CD4-positive, alpha-beta memory T cell (primary cell): ENCODE measurements around the gene ELOVL2. TPM values are rescaled to one million over a fixed set of nuclear protein-coding genes. Genes with fewer than 3 reads are reported as not detected.

Source experiments
- CTCF ChIA-PET: fragments of 350-600 bp; sonication (Branson Sonifier 250); formaldehyde crosslinking; loops from one replicate; lab custom pipeline; 2021; ENCODE audit warnings: inconsistent platforms; ENCODE audit not compliant: partially characterized antibody; lab: Charles Lee
- POLR2A ChIA-PET: fragments of 350-600 bp; sonication (Branson Sonifier 250); formaldehyde crosslinking; loops from one replicate; lab custom pipeline; 2021; ENCODE audit not compliant: partially characterized antibody; lab: Charles Lee
- DNase-seq, 5 donors: peaks; one replicate each; pipeline versions ENCODE4 v3.0.0 to v3.0.0-alpha.2; 2020 to 2022; ENCODE audit warnings: mixed read lengths in 1 of 5
- H3K27ac ChIP-seq: one replicate; pipeline ENCODE4 v1.7.0; 2013; ENCODE audit warnings: low read depth, low read length
- H3K27me3 ChIP-seq: 2 replicates; pipeline ENCODE4 v1.7.0; 2013; ENCODE audit warnings: mild to moderate bottlenecking, low read length, moderate library complexity; ENCODE audit not compliant: insufficient read depth
- H3K36me3 ChIP-seq: 2 replicates; pipeline ENCODE4 v1.7.0; 2013; ENCODE audit warnings: mild to moderate bottlenecking, low read length, moderate library complexity; ENCODE audit not compliant: insufficient read depth
- H3K4me1 ChIP-seq: 2 replicates; pipeline ENCODE4 v1.7.0; 2013; ENCODE audit warnings: mild to moderate bottlenecking, low read length, moderate library complexity; ENCODE audit not compliant: insufficient read depth
- H3K4me3 ChIP-seq, 2 donors: one replicate each; pipeline ENCODE4 v1.7.0; 2013; ENCODE audit warnings: low read length in 2 of 2, mild to moderate bottlenecking in 1 of 2
- H3K9me3 ChIP-seq, 2 donors: one replicate each; pipeline ENCODE4 v1.7.0; 2013; ENCODE audit warnings: low read length in 2 of 2, control low read depth in 1 of 2; ENCODE audit not compliant: control insufficient read depth in 1 of 2
- H3K27ac Mint-ChIP-seq, 7 donors: one replicate each; pipeline ENCODE4 v1.8.0; 2020 to 2021; ENCODE audit warnings: mixed read lengths in 7 of 7, mild to moderate bottlenecking in 6 of 7, inconsistent platforms in 3 of 7, moderate library complexity in 3 of 7
- H3K27me3 Mint-ChIP-seq, 2 donors: one replicate each; pipeline ENCODE4 v1.8.0; 2020 to 2021; ENCODE audit warnings: mixed read lengths in 2 of 2
- H3K36me3 Mint-ChIP-seq, 2 donors: one replicate each; pipeline ENCODE4 v1.8.0; 2020 to 2021; ENCODE audit warnings: mixed read lengths in 2 of 2, inconsistent platforms in 1 of 2, mild to moderate bottlenecking in 1 of 2
- H3K4me1 Mint-ChIP-seq, 4 donors: one replicate each; pipeline ENCODE4 v1.8.0; 2020 to 2021; ENCODE audit warnings: mixed read lengths in 4 of 4, mild to moderate bottlenecking in 1 of 4
- H3K4me3 Mint-ChIP-seq, 8 donors: one replicate each; pipeline ENCODE4 v1.8.0; 2020 to 2021; ENCODE audit warnings: mixed read lengths in 8 of 8, mild to moderate bottlenecking in 7 of 8, moderate library complexity in 6 of 8, inconsistent platforms in 3 of 8
- H3K9me3 Mint-ChIP-seq, 8 donors: one replicate each; pipeline ENCODE4 v1.8.0; 2020 to 2021; ENCODE audit warnings: mixed read lengths in 8 of 8, mild to moderate bottlenecking in 5 of 8, inconsistent platforms in 3 of 8, moderate library complexity in 1 of 8
- intact Hi-C: fragments of 100-400 bp; cut with micrococcal nuclease; formaldehyde crosslinking; loops from one replicate; pipeline ENCODE4 v1.15.1; 2023
- polyA plus RNA-seq, 2 donors: library from polyadenylated mRNA; unstranded; fragments of 300-500 nt; fragmentation: Illumina TruSeq; gene quantifications; one replicate each; pipeline ENCODE4 v1.2.3, GENCODE V29; 2021
- total RNA-seq, 2 experiments: library from RNA; stranded (reverse); gene quantifications; one replicate each; pipeline ENCODE4 v1.2.3, GENCODE V29; 2021

Gene ELOVL2
- total and polyA plus RNA-seq, 4 experiments from 2014 or later: not detected

DNA sequence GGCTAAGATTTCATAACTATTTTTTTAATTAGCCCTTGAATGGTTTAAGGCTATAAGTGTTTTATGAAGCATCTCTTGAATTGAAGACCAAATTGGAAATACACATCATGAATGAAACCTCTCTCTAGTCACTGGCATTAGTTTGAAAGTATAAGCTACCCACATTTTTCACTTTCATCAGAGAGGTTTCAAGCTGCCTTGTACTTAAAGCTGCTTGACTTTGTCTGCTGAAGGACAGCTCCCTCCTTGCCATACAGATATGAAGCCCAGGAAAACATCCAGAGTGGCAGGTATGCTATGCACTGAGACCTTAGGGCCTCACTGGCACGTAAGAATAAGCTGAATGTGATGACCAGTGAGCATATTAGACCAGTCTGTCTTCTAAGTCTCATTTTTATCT, 62.7 kb downstream of the ELOVL2 start:
- Mint-ChIP-seq H3K9me3 (peaks cover 0 to 5% (median 0%) of the 10 kb centered on the region in 8 donors), H3K4me1 (no peaks in the 10 kb centered on the region), H3K4me3 (no peak overlapping the region), H3K36me3 (no peaks in the 10 kb centered on the region), H3K27me3 (peaks cover 1 to 6% of the 10 kb centered on the region in 2 donors), H3K27ac (no peak overlapping the region)
- Histone ChIP-seq H3K27ac (no peak overlapping the region), H3K4me3 (no peak overlapping the region), H3K4me1 (no peaks in the 10 kb centered on the region), H3K36me3 (no peaks in the 10 kb centered on the region), H3K27me3 (no peaks in the 10 kb centered on the region), H3K9me3 (no peaks in the 10 kb centered on the region)
- ChIA-PET POLR2A (no interaction called here), CTCF (no interaction called here)
- intact Hi-C loops: no loop called here
- no peak for DNase-seq

DNA sequence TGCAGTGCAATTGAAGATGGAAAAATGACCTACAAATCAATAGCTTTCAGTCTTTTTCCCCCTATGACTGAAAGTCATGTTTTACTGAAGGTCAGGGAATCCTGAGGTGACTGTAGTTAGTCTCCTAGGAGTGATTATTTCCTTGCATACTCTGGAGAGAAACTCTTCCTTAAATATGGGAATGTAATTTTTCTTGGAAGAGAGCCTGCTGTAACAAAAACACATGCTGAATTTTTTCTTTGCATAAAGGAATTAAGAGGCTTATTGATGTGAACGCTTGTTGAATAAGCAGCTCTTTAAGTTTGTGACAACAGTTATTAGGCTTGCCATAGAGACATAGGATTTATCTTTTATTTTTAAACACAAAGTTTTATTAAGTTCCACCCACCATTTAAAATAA, 64.5 kb downstream of the ELOVL2 start:
- Mint-ChIP-seq H3K36me3 (no peaks in the 10 kb centered on the region), H3K4me1 (no peaks in the 10 kb centered on the region), H3K4me3 (no peak overlapping the region), H3K27me3 (peaks cover 1 to 6% of the 10 kb centered on the region in 2 donors), H3K9me3 (peaks cover 0 to 3% (median 0%) of the 10 kb centered on the region in 8 donors), H3K27ac (no peak overlapping the region)
- ChIA-PET POLR2A (no interaction called here), CTCF (no interaction called here)
- no peaks in the 10 kb centered on the region for H3K27me3 ChIP-seq
- no peaks in the 10 kb centered on the region for H3K36me3 ChIP-seq
- no peak for DNase-seq
- no peak overlapping the region for H3K27ac ChIP-seq
- intact Hi-C loops: no loop called here
- no peaks in the 10 kb centered on the region for H3K4me1 ChIP-seq
- no peaks in the 10 kb centered on the region for H3K9me3 ChIP-seq
- H3K4me3 ChIP-seq: no peak overlapping the region

DNA sequence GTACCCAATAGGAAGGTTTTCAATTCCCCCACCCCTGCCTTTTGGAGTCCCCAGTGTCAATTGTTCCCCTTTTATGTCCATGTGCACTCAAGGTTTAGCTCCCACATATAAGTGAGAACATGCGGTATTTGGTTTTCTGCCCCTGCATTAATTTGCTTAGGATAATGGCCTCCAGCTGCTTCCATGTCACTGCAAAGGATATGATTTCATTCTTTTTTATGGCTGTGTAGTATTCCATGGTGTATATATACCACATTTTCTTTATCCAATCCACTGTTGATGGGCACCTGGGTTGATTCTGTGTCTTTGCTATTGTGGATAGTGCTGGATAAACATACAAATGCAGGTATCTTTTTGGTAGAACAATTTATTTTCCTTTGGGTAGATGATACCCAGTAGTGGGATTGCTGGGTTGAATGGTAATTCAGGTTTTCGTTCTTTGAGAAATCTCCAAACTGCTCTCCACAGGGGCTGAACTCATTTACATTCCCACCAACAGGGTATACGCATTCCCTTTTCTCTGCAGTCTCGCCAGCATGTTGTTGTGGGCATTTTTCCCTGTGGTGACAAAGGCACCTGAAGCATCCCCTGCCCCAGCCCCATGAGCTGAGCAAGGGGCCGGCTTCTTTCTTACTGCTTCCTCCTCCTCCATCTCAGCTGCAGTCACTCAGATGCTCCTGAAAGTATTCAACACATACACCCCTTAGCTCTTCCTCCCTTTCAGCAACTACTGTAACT, 66.7 kb downstream of the ELOVL2 start:
- Mint-ChIP-seq H3K36me3 (no peaks in the 10 kb centered on the region), H3K27me3 (peaks cover 0 to 6% of the 10 kb centered on the region in 2 donors), H3K27ac (no peak overlapping the region), H3K4me3 (no peak overlapping the region), H3K9me3 (no peaks in the 10 kb centered on the region), H3K4me1 (no peaks in the 10 kb centered on the region)
- H3K36me3 ChIP-seq: no peaks in the 10 kb centered on the region
- no peak overlapping the region for H3K27ac ChIP-seq
- no peak for DNase-seq
- POLR2A ChIA-PET: no interaction called here
- H3K4me3 ChIP-seq: no peak overlapping the region
- H3K27me3 ChIP-seq: no peaks in the 10 kb centered on the region
- CTCF ChIA-PET: no interaction called here
- intact Hi-C loops: no loop called here
- H3K9me3 ChIP-seq: no peaks in the 10 kb centered on the region
- H3K4me1 ChIP-seq: no peaks in the 10 kb centered on the region

DNA sequence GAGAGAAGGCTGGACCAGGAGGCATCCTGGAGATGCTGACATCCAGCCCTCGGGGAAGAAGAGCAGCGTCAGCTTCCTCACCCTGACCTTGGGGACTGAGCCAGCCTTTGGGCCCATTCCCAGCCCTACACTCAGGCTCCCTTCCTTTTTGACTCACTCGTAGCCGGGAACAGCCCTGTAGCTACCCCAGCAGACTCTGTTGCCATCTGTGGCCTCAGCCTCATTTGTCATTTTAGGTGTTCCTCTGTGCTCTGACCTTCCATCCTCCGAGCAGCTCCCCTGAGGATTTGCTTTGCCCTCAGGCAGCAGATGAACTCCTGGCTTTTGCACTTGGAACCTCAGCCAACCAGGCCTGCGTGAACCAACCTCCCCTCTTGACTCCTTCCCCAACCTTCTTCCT, 67.5 kb downstream of the ELOVL2 start:
- no peak overlapping the region for H3K27ac Mint-ChIP-seq

DNA sequence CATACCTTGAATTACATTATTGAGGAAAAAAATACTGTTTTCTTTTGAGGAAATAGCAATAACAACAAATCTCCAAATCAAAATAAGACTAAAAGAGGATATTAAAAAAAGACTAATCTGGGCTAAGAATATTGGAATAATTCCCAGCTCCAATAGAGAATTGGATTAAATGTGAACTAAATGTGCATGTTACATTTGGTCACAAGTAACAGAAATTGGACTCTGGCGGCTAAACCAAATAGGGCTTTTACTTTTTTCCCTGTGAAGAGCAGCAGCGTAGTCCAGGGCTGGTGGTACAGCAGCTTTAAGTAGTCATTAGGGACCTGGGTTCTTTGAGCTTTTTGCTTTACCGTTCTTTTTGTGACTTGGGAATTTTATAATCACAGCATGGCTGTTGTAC, 71.9 kb downstream of the ELOVL2 start:
- no peak for DNase-seq
- ChIA-PET POLR2A (no interaction called here), CTCF (no interaction called here)
- H3K4me1 Mint-ChIP-seq: no peaks in the 10 kb centered on the region
- no peak overlapping the region for H3K4me3 Mint-ChIP-seq
- intact Hi-C loops: no loop called here
- H3K27ac Mint-ChIP-seq: no peak overlapping the region
- H3K9me3 ChIP-seq: no peaks in the 10 kb centered on the region
- H3K4me3 ChIP-seq: no peak overlapping the region
- H3K27me3 Mint-ChIP-seq: peaks cover 5 to 8% of the 10 kb centered on the region in 2 donors
- no peaks in the 10 kb centered on the region for H3K4me1 ChIP-seq
- H3K27ac ChIP-seq: no peak overlapping the region
- H3K36me3 Mint-ChIP-seq: no peaks in the 10 kb centered on the region
- H3K36me3 ChIP-seq: no peaks in the 10 kb centered on the region
- no peaks in the 10 kb centered on the region for H3K27me3 ChIP-seq
- peaks cover 0 to 10% (median 4%) of the 10 kb centered on the region in 8 donors for H3K9me3 Mint-ChIP-seq

More for the DNA sequence above, 67.5 kb downstream of the ELOVL2 start:
- Mint-ChIP-seq H3K4me3 (no peak overlapping the region), H3K27me3 (peaks cover 0 to 6% of the 10 kb centered on the region in 2 donors), H3K9me3 (no peaks in the 10 kb centered on the region), H3K36me3 (no peaks in the 10 kb centered on the region), H3K4me1 (no peaks in the 10 kb centered on the region)
- no peaks in the 10 kb centered on the region for H3K27me3 ChIP-seq
- H3K4me3 ChIP-seq: no peak overlapping the region
- H3K36me3 ChIP-seq: no peaks in the 10 kb centered on the region
- H3K4me1 ChIP-seq: no peaks in the 10 kb centered on the region
- DNase-seq: no peak
- ChIA-PET POLR2A (no interaction called here), CTCF (no interaction called here)
- intact Hi-C loops: no loop called here
- no peak overlapping the region for H3K27ac ChIP-seq
- no peaks in the 10 kb centered on the region for H3K9me3 ChIP-seq

DNA sequence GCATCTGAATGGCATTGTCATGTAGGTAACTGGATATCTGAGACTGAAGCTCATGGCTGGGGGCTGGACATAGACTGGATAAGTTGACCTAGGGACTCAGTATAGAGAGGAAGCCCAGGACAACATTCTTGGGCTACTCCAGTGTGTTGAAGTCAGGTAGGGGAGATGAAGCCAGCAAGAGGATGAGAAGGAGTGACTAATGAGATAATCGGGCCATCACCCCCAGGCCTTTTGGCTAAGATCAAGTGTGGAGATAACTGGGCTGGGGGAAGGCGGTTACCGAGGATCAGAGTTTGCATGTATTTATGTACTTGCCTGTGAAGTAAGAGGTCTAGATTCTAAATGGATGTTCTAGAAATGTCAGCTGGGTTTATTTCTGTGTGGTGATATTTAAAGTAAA, 73.4 kb downstream of the ELOVL2 start:
- POLR2A ChIA-PET: no interaction called here
- Histone ChIP-seq H3K27ac (no peak overlapping the region), H3K27me3 (no peaks in the 10 kb centered on the region), H3K4me3 (no peak overlapping the region), H3K9me3 (no peaks in the 10 kb centered on the region), H3K4me1 (no peaks in the 10 kb centered on the region), H3K36me3 (no peaks in the 10 kb centered on the region)
- Mint-ChIP-seq H3K27me3 (peaks cover 5 to 8% of the 10 kb centered on the region in 2 donors), H3K9me3 (peaks cover 3 to 20% (median 12%) of the 10 kb centered on the region in 8 donors), H3K4me3 (no peak overlapping the region), H3K27ac (no peak overlapping the region), H3K4me1 (no peaks in the 10 kb centered on the region), H3K36me3 (no peaks in the 10 kb centered on the region)
- DNase-seq: no peak
- intact Hi-C loops: no loop called here
- CTCF ChIA-PET: no interaction called here

DNA sequence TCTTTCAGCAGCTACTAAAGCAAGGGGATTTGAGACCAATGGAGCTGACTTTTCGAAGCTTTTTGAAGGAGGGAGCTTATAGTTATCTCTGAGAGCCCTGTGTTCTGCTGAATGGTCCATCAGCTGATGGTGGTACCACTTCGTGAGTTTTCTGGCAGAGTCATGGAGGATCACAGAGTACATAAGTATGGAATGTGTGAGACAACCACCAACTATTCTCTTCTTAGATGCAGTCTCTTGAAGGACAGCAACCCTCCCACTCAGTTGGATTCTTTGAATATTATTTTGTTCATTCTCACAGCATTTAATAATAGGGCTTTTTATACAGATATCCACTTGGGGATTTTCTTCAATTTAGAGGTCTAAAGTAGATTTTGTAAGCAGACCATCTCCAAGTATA, 75.3 kb downstream of the ELOVL2 start:
- Mint-ChIP-seq H3K4me1 (no peaks in the 10 kb centered on the region), H3K4me3 (no peak overlapping the region), H3K27me3 (peaks cover 5 to 8% of the 10 kb centered on the region in 2 donors), H3K36me3 (no peaks in the 10 kb centered on the region), H3K9me3 (peaks cover 3 to 32% (median 22%) of the 10 kb centered on the region in 8 donors), H3K27ac (no peak overlapping the region)
- Histone ChIP-seq H3K27me3 (no peaks in the 10 kb centered on the region), H3K4me1 (no peaks in the 10 kb centered on the region), H3K9me3 (no peaks in the 10 kb centered on the region), H3K36me3 (no peaks in the 10 kb centered on the region), H3K27ac (no peak overlapping the region), H3K4me3 (no peak overlapping the region)
- no peak for DNase-seq
- intact Hi-C loops: no loop called here
- ChIA-PET POLR2A (no interaction called here), CTCF (interaction anchor here (1.3 kb wide), 1 partner anchor 15 kb away, joined by 3 read pairs; no protein-coding TSS in a partner anchor)
